ENCODE results near the gene YAP1. TPM values are rescaled to one million over a fixed set of nuclear protein-coding genes. Genes with fewer than 3 reads are reported as not detected.

Gene YAP1
- total RNA-seq, 1 donor from 2014 or later, result 37.9 TPM

- DNase-seq (ENCODE audit: extremely low read depth, low read depth, low spot score), result no peak
Observed at GRCh38 chr11:102155676-102156075, 45.4 kb downstream of the YAP1 start.

DNA sequence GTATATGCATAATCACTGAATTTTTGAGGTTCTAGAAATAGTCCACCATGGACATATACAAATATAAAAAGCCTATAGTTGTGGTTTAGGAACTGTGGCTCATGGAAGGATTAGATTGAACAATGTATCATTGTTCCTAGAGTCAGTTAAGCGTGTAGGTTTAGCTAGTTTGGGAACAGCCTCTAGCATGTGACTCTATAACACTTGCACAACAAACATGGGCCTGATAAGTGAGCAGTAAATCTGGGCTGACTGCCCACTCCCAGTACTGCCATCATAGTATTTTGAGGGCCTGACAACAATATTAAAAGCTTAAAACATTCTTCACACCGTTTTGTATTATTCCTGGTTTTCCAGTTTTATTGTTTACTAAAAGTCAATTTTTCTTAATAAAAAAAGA is 47.0 kb downstream of the YAP1 start:
- no peak for DNase-seq (ENCODE audit: extremely low read depth, low read depth, low spot score)

GRCh38 chr11:102158164-102158735 is 48.0 kb downstream of the YAP1 start:
- no peak for DNase-seq (ENCODE audit: extremely low read depth, low read depth, low spot score)

GRCh38 chr11:102163368-102163767 is 53.1 kb downstream of the YAP1 start:
- no peak for DNase-seq (ENCODE audit: extremely low read depth, low read depth, low spot score)

- DNase-seq (ENCODE audit: extremely low read depth, low read depth, low spot score), result no peak
Observed at GRCh38 chr11:102166175-102167064, 56.2 kb downstream of the YAP1 start.

DNA sequence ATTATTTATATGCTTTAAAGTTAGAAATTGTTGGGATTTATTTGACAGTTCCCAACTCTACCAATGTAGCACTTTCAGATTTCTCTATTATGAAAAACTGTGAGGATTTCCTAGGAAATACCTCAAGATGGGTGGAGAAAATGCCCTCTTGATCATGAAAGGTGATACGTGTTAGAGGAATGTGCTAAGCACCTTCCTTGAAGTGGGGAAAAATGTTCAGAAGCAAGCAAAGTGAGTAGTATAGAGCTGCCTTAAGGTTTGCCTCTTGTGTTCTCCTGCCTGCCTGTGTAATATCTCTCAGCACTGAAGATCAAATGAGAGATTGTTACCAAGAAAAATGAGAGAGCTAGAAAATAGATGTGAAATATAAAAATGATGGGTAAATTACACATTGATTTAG is 58.2 kb downstream of the YAP1 start:
- DNase-seq (ENCODE audit: extremely low read depth, low read depth, low spot score), result no peak

DNA sequence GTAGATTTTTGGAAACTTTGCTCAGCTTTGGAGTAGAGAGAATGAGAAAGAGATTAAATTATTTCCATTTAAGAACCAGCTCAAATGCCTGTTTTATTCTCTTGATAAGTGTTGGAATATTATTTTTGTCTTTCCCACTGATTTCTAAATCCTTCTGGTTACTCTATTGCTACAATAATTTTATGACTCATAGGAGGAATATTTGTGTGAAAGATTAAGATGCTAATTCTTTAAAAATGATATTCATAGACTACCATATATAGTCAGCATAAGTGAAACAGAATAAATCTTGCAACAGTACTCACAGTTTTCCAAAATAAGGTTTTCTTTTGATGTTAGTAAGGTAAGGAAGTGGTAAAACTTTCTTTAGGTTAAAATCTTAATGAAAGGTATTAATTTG is 60.9 kb downstream of the YAP1 start:
- DNase-seq (ENCODE audit: extremely low read depth, low read depth, low spot score), result peak; percentile 23

GRCh38 chr11:102172127-102172848 is 62.0 kb downstream of the YAP1 start:
- DNase-seq (ENCODE audit: extremely low read depth, low read depth, low spot score), result no peak

- DNase-seq (ENCODE audit: extremely low read depth, low read depth, low spot score), result no peak
Observed at GRCh38 chr11:102177126-102177525, 66.9 kb downstream of the YAP1 start.

DNA sequence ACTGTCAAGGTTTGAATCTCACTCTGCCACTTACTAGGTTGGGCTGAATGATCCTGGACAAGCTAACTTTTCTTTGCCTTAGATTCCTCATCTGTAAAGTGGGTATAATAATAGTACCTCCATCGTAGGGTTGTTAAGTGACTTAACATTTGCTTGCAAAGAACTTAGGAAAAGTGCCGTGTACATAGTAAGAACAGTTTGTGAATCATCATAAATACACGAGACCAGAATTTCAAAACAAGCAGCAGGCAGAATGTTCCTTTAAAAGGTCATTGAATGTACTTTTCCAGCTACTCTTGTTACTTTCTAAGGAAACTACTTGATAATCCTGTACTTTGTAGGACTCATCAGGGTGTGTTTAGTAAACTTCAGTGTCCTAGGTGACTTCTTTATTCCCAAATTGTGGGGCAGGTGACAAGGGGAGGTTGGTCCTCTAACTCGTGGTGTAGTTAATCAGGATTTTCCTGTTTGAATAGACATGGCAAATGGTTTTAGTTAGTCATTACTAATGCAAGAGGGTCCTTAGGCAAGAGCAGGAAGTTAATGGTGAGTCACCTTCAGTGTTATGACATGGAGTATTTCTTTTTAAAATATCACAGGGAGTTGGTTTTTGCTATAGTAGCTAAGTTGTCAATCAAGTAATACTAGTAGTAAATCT is 67.9 kb downstream of the YAP1 start:
- peak; percentile 60 for DNase-seq (ENCODE audit: extremely low read depth, low read depth, low spot score)

DNA sequence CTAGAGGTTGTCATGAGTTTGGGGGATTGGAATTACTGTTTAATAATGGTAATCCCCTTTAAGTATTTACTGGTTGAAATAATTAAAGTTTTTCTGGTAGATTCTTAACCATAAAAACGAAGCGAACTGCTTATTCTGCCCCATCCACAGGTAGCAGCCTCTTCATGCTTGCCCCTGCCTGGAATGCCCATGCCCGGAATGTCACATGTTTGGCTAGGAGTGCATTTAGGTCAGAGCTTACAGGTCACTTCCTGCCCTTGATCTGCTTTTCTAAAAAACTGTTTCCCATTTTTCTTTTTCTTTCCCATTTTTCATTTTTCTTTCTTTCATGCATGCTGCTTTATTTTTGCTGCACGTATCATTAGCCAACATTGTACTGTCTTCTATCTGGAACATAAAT is 69.1 kb downstream of the YAP1 start:
- no peak for DNase-seq (ENCODE audit: extremely low read depth, low read depth, low spot score)

DNA sequence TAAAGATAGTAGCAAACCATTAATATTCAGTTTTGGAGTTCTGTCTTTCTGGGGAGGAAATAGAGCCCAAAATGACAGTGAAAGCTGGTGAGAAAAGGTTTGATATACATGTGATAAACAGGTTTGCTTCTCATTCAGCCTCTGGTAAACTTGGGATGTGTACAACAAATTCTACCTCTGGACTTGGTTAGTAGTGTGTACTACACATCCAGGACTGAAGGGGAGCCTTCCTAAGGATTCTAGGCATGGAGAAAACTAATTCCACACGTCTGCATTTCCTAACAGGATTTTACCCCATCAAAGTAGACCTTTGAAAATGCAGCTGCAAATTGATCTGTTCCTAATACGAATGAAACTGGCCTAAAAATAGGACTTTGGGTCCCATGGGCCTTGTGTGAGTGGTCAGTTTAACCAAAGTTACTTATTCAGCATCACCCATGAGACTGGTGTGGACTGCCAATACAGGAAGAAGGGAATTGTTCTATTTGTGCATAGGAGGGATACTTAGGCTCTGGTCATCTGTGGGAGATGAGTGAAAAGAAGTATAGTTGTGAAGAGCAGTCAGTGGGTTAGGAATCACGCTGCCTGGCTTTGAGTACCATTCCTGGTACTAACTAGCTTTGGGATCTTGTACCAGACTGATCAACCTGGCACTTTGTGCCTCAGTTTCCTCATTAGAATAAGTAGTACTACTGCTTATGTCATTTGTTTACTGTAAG is 74.2 kb downstream of the YAP1 start:
- DNase-seq (ENCODE audit: extremely low read depth, low read depth, low spot score), result no peak

DNA sequence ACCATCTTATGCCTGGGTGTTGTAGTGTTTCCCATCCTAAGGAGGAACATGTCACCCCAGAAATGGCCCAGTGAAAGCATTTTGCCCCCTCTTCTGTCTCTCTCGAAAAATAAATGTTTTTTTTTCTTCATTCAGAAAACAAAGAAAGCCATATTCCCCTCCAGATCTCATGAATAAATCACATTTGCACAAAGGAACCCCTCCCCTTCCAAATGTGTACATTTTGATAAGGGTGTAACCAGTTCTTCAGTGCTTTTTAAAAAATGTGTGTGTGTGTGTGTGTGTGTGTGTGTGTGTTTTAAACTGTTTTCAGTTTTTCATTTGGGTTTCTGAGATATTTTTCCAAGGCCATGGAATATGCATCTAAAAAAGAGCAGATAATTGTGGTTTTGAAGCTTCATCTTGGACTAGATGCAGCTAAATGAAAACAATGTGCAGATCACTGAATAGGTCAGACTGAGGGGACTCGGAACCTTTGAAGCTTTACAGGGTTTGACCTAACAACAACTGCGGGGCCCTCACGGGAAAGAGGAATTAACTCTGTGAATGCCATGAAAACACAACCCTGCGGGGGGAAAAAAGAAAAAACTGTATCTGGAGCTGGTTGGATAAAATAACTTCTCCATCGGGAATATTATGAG is 76.4 kb downstream of the YAP1 start:
- no peak for DNase-seq (ENCODE audit: extremely low read depth, low read depth, low spot score)

- DNase-seq (ENCODE audit: extremely low read depth, low read depth, low spot score), result no peak
Observed at GRCh38 chr11:102187416-102188151, 77.3 kb downstream of the YAP1 start.

- no peak for DNase-seq (ENCODE audit: extremely low read depth, low read depth, low spot score)
Observed at GRCh38 chr11:102188488-102188887, 78.2 kb downstream of the YAP1 start.

DNA sequence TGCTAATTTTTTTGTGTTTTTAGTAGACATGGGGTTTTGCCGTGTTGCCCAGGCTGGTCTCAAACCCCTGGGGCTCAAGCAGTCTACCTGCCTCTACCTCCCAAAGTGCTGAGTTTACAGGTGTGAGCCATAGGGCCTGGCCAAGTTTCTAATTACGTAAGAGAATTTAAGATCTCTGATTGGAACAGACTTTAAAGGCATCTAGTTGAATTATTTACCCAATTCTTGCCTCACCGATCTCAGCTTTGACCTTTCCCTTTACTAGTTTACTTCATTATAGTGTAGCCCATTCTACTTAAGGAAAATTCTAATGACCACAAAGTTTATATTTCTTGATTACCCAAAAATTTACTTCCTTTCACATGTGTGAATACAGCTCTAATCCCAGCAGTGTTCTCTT is 81.6 kb downstream of the YAP1 start:
- no peak for DNase-seq (ENCODE audit: extremely low read depth, low read depth, low spot score)

- DNase-seq (ENCODE audit: extremely low read depth, low read depth, low spot score), result no peak
Observed at GRCh38 chr11:102192349-102193066, 82.3 kb downstream of the YAP1 start.

DNA sequence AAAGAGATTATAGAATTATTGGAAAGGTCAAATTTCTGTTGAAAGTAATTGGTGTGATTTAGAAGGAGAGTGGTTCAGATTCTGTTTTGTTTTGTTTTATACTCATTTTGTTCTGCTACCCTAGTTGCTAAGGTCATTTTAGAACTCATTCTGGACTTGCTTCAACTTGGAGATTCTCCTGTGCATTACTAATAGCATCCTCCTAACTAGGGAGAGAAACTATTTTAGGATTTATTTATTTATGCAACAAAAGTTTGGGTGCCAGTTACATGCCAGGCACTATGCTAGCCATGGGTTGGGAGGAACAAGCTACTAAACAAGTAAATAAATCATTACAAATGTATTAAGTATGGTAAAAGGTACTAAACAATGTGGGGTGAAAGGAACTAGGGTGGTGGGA is 84.0 kb downstream of the YAP1 start:
- DNase-seq (ENCODE audit: extremely low read depth, low read depth, low spot score), result no peak

DNA sequence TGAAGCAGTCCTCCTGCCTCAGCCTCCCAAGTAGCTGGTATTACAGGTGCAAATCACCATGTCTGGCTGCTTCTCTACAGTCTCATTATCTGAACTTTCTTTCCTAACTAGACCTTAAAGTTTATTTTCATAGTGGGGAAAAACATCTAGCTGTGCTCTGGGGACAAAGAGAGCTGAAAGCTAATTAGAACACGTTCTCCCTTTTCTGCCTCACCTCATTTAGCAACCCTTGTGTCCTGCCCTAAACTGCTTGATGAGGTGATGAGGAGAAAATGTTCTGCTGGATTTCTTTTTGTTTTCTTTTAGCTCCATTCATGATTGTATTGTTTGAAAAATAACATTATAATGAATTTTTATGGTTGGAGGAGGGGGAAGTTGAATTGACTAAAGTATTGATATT is 84.7 kb downstream of the YAP1 start:
- DNase-seq (ENCODE audit: extremely low read depth, low read depth, low spot score), result no peak
